Esophagus muscularis mucosa (tissue), 3 donors: ENCODE results near the gene PCSK4.

Experiments used
- EP300 ChIP-seq: sonication (generic); formaldehyde crosslinking; IDR thresholded peaks from one replicate; pipeline ENCODE4 v1.6.1; 2017; ENCODE audit warnings: antibody characterized with exemption
- POLR2A ChIP-seq: fragments of 450-650 bp; IDR thresholded peaks from one replicate; pipeline ENCODE4 v1.6.1; 2017; ENCODE audit warnings: antibody characterized with exemption, moderate library complexity, mild to moderate bottlenecking, low read depth
- POLR2AphosphoS5 ChIP-seq, 2 donors: sonication (generic); formaldehyde crosslinking; IDR thresholded peaks; one replicate each; pipeline ENCODE4 v1.6.1; 2017; ENCODE audit warnings: antibody characterized with exemption in 2 of 2

- no peak for TF ChIP-seq EP300
- TF ChIP-seq POLR2AphosphoS5 (IDR thresholded peaks at IDR 0.05): no peak
- no peak for TF ChIP-seq POLR2A
Observed at GRCh38 chr19:1482361-1483130, 7.6 kb downstream of the PCSK4 start.
